NOMO-1 treated with DMSO at 0.1 percent for 48 hours (cell line): Measurements from ENCODE around the gene KLHL8.

Experiments
- DNase-seq: peaks from one replicate; lab custom pipeline; 2025; ENCODE audit not compliant: unreplicated experiment; lab: John Stamatoyannopoulos, UW

KLHL8 gene

GRCh38 chr4:87126056-87126455 is 94.4 kb downstream of the KLHL8 start:
- no peak for DNase-seq

DNA sequence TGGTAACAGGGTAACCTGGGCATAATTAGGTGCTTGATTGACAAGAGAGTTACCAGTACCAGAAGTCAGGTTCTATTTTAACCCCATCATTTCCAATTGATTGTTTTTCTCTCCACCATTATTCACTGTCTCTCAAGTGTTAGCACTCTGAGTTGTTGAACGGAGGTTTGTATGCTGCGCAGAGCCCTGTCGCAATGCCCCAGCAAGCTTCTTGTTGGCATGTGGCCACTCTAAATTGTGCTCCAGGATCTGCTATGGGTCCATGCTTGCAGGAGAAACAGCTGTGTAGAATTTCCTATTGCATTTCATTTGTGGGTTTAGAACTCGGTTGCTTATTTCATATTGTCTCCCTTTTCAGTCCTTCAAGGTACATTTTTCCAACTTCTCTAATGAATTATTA is 98.2 kb downstream of the KLHL8 start:
- DNase-seq = no peak

GRCh38 chr4:87121341-87122065 is 98.9 kb downstream of the KLHL8 start:
- no peak for DNase-seq

GRCh38 chr4:87120411-87121162 is 99.8 kb downstream of the KLHL8 start:
- no peak for DNase-seq

DNA sequence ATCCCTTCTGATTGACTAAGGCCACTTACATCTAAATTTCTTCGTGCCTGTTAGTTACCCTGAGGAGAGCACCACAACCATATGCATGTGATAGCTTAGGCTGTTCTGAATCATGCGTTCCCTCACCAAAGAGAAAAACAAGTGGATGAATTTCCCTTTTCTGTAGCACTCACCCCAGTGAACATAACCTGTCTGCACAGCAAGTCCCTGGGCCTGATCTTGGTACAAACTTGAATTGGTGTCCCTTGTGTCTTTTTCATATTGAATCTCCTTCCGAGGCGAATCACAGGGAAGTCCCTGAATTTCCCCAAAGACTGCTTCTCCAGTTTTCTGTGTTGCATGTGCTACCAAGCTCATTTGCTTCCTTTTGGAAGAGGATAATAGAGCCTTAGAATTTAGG is 100.4 kb downstream of the KLHL8 start:
- no peak for DNase-seq

DNA sequence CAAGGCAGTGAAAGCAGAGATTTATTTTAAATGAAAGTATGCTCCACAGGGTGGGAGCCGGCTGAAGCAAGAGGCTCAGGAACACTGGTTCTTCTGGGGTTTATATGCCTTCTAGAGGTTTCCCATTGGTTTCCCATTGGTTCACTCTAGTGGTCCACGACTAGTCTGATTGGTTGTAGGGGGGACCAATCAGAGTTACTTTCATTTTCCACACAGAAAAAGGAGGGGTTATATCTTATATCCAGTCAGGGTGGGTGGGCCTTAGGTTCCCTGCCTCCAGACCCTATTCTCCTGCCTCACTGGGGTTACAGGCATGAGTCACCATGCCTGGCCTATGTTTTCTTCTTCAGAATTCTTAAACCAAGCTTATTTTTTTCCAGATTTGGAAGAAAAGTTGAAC is 101.6 kb downstream of the KLHL8 start:
- DNase-seq = no peak

GRCh38 chr4:87118421-87118820 is 102.0 kb downstream of the KLHL8 start:
- no peak for DNase-seq

- no peak for DNase-seq
Measured at GRCh38 chr4:87117732-87118075, 102.7 kb downstream of the KLHL8 start.

GRCh38 chr4:87117051-87117731 is 103.2 kb downstream of the KLHL8 start:
- no peak for DNase-seq

- no peak for DNase-seq
Measured at GRCh38 chr4:87116231-87116630, 104.2 kb downstream of the KLHL8 start.

DNA sequence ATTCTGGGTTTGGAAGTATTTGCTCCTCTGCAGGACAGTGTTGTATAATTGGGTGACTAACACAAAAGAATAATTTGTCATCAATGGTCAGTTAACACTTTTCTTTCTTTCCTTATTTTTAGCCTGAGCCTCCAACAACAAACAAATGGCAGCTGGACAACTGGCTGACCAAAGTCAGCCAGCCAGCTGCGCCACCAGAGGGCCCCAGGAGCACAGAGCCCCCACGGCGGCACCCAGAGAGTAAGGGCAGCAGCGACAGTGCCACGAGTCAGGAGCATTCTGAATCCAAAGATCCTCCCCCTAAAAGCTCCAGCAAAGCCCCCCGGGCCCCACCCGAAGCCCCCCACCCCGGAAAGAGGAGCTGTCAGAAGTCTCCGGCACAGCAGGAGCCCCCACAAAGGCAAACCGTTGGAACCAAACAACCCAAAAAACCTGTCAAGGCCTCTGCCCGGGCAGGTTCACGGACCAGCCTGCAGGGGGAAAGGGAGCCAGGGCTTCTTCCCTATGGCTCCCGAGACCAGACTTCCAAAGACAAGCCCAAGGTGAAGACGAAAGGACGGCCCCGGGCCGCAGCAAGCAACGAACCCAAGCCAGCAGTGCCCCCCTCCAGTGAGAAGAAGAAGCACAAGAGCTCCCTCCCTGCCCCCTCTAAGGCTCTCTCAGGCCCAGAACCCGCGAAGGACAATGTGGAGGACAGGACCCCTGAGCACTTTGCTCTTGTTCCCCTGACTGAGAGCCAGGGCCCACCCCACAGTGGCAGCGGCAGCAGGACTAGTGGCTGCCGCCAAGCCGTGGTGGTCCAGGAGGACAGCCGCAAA is 106.0 kb downstream of the KLHL8 start:
- no peak for DNase-seq

DNA sequence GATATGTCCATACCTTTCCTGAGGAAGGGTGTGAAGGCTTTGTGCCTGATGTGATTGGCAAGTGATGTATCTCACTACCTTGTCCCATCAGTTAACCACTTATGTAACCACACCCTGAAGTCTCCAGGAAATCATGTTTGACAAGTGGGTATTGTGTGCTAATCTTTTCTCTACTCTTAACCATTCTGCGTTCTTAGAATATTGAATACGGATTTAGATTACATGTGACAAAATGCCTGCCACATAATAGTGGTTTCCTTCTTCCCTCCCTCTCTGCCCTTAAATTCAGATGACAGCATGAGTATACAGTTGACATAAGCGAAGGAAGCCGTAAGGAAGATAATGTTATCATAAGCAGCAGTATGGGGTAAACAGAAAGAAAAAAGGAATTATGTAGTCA is 108.4 kb downstream of the KLHL8 start:
- DNase-seq = no peak
